IMR-90 (cell line): ENCODE measurements around the gene TJP1. TPM values are rescaled to one million over a fixed set of nuclear protein-coding genes. Genes with fewer than 3 reads are reported as not detected.
"Not testable (repeated sequence)": the region's sequence is repeated elsewhere in the genome, so short reads cannot be mapped to it uniquely, and the experiment has no call there.

Experiments
- ATAC-seq: fragments of 200-7000 bp; cut with Tn5 transposase; 2 replicates; pipeline ENCODE4 v1.9.1; 2020; ENCODE audit warnings: low read depth, mild to moderate bottlenecking, moderate library complexity
- BruUV-seq: library from RNA; stranded (reverse); fragments of 400-500 nt; replicated peaks from 2 replicates; lab custom pipeline; 2021; lab: Mats Ljungman, UMichigan
- CTCF ChIA-PET: fragments of 300-600 bp; formaldehyde crosslinking; extraction: SDS; loops from one replicate; lab custom pipeline; 2021; ENCODE audit warnings: antibody characterized with exemption; lab: Yijun Ruan, JAX
- POLR2A ChIA-PET: fragments of 300-600 bp; sonication (Branson Sonifier 250); formaldehyde crosslinking; loops from one replicate; lab custom pipeline; 2022; ENCODE audit warnings: antibody characterized with exemption; ENCODE audit not compliant: unreplicated experiment; lab: Charles Lee
- DNase-seq: peaks from one replicate; pipeline ENCODE4 v3.0.0; 2013
- H2AFZ ChIP-seq: replicated peaks from 2 replicates; pipeline ENCODE3; 2013; ENCODE audit warnings: low read length, mild to moderate bottlenecking; ENCODE audit not compliant: poor library complexity
- H2AK5ac ChIP-seq: 2 replicates; pipeline ENCODE4 v1.6.1; 2013; ENCODE audit warnings: low read depth, low read length, inconsistent platforms
- H2AK9ac ChIP-seq: replicated peaks from 2 replicates; pipeline ENCODE3; 2013; ENCODE audit warnings: mild to moderate bottlenecking, low read depth, low read length, moderate library complexity; ENCODE audit not compliant: poor library complexity
- H2BK120ac ChIP-seq: 2 replicates; pipeline ENCODE4 v1.6.1; 2013; ENCODE audit warnings: low read depth, low read length, inconsistent platforms
- H2BK15ac ChIP-seq: 3 replicates; pipeline ENCODE4 v1.6.1; 2013; ENCODE audit warnings: low read depth, low read length, inconsistent platforms
- H2BK20ac ChIP-seq: 2 replicates; pipeline ENCODE4 v1.6.1; 2013; ENCODE audit warnings: low read depth, mild to moderate bottlenecking, inconsistent platforms, low read length, moderate library complexity
- H2BK5ac ChIP-seq: 2 replicates; pipeline ENCODE4 v1.6.1; 2013; ENCODE audit warnings: mild to moderate bottlenecking, low read depth, low read length, inconsistent platforms; ENCODE audit not compliant: poor library complexity, severe bottlenecking
- H3K14ac ChIP-seq: replicated peaks from 2 replicates; pipeline ENCODE4 v1.6.1; 2013; ENCODE audit warnings: low read depth, low read length, inconsistent platforms
- H3K18ac ChIP-seq: 2 replicates; pipeline ENCODE4 v1.6.1; 2013; ENCODE audit warnings: low read depth, low read length, control low read depth
- H3K23ac ChIP-seq: 2 replicates; pipeline ENCODE4 v1.6.1; 2013; ENCODE audit warnings: low read depth, low read length, inconsistent platforms
- H3K27ac ChIP-seq: 2 replicates; pipeline ENCODE4 v1.5.1; 2013; ENCODE audit warnings: mild to moderate bottlenecking, control low read depth, low read length; ENCODE audit not compliant: insufficient read depth
- H3K27me3 ChIP-seq: 2 replicates; pipeline ENCODE4 v1.6.1; 2013; ENCODE audit warnings: low read length; ENCODE audit not compliant: control insufficient read depth, insufficient read depth
- H3K36me3 ChIP-seq: 2 replicates; pipeline ENCODE4 v1.6.1; 2013; ENCODE audit warnings: low read length, mixed read lengths; ENCODE audit not compliant: control insufficient read depth, insufficient read depth
- H3K4ac ChIP-seq: 2 replicates; pipeline ENCODE4 v1.6.1; 2013; ENCODE audit warnings: low read depth, low read length, inconsistent platforms
- H3K4me1 ChIP-seq: 2 replicates; pipeline ENCODE4 v1.6.1; 2013; ENCODE audit warnings: low read length, mixed read lengths; ENCODE audit not compliant: control insufficient read depth, insufficient read depth
- H3K4me2 ChIP-seq: 2 replicates; pipeline ENCODE4 v1.6.1; 2013; ENCODE audit warnings: low read depth, mild to moderate bottlenecking, control low read depth, low read length, moderate library complexity
- H3K4me3 ChIP-seq: 2 replicates; pipeline ENCODE4 v1.5.1; 2013; ENCODE audit warnings: low read depth, mild to moderate bottlenecking, control low read depth, low read length, moderate library complexity; ENCODE audit not compliant: insufficient read depth
- H3K56ac ChIP-seq: 2 replicates; pipeline ENCODE4 v1.6.1; 2013; ENCODE audit warnings: low read length, inconsistent platforms; ENCODE audit not compliant: insufficient read depth; ENCODE audit errors: extremely low read depth
- H3K79me1 ChIP-seq, 2 experiments: 2 replicates each; pipeline ENCODE4 v1.6.1; 2013; ENCODE audit warnings: low read length in 2 of 2, inconsistent platforms in 1 of 2, low read depth in 1 of 2
- H3K9ac ChIP-seq: 2 replicates; pipeline ENCODE4 v1.6.1; 2013; ENCODE audit warnings: low read depth, low read length, control low read depth
- H3K9me1 ChIP-seq: 2 replicates; pipeline ENCODE4 v1.6.1; 2013; ENCODE audit warnings: low read length, inconsistent platforms; ENCODE audit not compliant: insufficient read depth
- H3K9me3 ChIP-seq: 2 replicates; pipeline ENCODE4 v1.6.1; 2013; ENCODE audit warnings: low read length; ENCODE audit not compliant: control insufficient read depth, insufficient read depth
- H4K20me1 ChIP-seq: 2 replicates; pipeline ENCODE4 v1.6.1; 2013; ENCODE audit warnings: low read length, inconsistent platforms; ENCODE audit not compliant: insufficient read depth
- H4K5ac ChIP-seq: 2 replicates; pipeline ENCODE4 v1.6.1; 2013; ENCODE audit warnings: mild to moderate bottlenecking, low read depth, low read length, control low read depth
- H4K8ac ChIP-seq, 2 experiments: 2 replicates each; pipeline ENCODE4 v1.6.1; 2013; ENCODE audit warnings: low read depth in 2 of 2, low read length in 2 of 2, control low read depth in 1 of 2, inconsistent platforms in 1 of 2
- H4K91ac ChIP-seq: 2 replicates; pipeline ENCODE4 v1.6.1; 2013; ENCODE audit warnings: low read depth, low read length, inconsistent platforms; ENCODE audit not compliant: insufficient read depth
- CEBPB ChIP-seq: IDR thresholded peaks from 2 replicates; pipeline ENCODE4 v1.6.1; 2012; ENCODE audit warnings: low read depth, low read length, improper control_type of control experiment
- RFX5 ChIP-seq: IDR thresholded peaks from 2 replicates; pipeline ENCODE4 v1.8.0; 2012; ENCODE audit warnings: low read depth, mild to moderate bottlenecking, low read length, moderate library complexity
- WGBS, 2 experiments: methylation state at CpG; one replicate each; pipeline versions ENCODE4 v1.1.5 to v1.1.7; 2013; ENCODE audit warnings: missing lambda C conversion rate in 2 of 2; ENCODE audit not compliant: insufficient read length in 1 of 2; ENCODE audit errors: extremely low coverage in 2 of 2; 5-methylcytosine and 5-hydroxymethylcytosine counted together
- dilution Hi-C: fragments of 300-500 bp; cut with HindIII; formaldehyde crosslinking; loops from one replicate; pipeline ENCODE4 v1.14.3; 2018; ENCODE audit warnings: low sequenced_read_pairs; ENCODE audit not compliant: unreplicated experiment
- in situ Hi-C: fragments of 300-500 bp; cut with MboI; formaldehyde crosslinking; loops from 3 replicates; pipeline ENCODE4 v1.14.3; 2019; ENCODE audit warnings: low sequenced_read_pairs, inconsistent platforms, mixed read lengths
- intact Hi-C: fragments of 100-400 bp; cut with micrococcal nuclease; formaldehyde crosslinking; loops from 2 replicates; pipeline ENCODE4 v1.10.0; 2022
- polyA plus RNA-seq, 3 experiments: library from polyadenylated mRNA; depleted of rRNA; stranded (reverse); fragments of >200 nt; gene quantifications; 2 replicates each; pipeline ENCODE4 v1.2.3, GENCODE V29; 2012; ENCODE audit warnings: low replicate concordance in 1 of 3
- total RNA-seq: library from RNA; depleted of rRNA; stranded (reverse); fragments of >200 nt; gene quantifications from 2 replicates; pipeline ENCODE4 v1.2.3, GENCODE V29; 2012

The TJP1 gene
- total and polyA plus RNA-seq, 2 of the 4 experiments (the other 2 are of a cell fraction) = 42.2 to 43.4 TPM

GRCh38 chr15:29731865-29732264, 90.4 kb downstream of the TJP1 start:
- no peak for ATAC-seq
- no peak overlapping the region for H3K18ac ChIP-seq
- no peak overlapping the region for H3K9ac ChIP-seq
- no peaks in the 10 kb centered on the region for H3K9me3 ChIP-seq
- no peak overlapping the region for H2BK5ac ChIP-seq
- peaks cover 4% of the 10 kb centered on the region for H3K9me1 ChIP-seq
- no peak overlapping the region for H2AK5ac ChIP-seq
- no peak overlapping the region for H3K4me3 ChIP-seq
- H3K14ac ChIP-seq = no peak overlapping the region
- BruUV-seq = no TSS peak
- CTCF ChIA-PET = interaction anchor here (1.1 kb wide), 1 partner anchor 14 kb away, joined by 5 read pairs; no protein-coding TSS in a partner anchor
- dilution Hi-C loops = no loop called here
- H2BK120ac ChIP-seq = no peak overlapping the region
- POLR2A ChIA-PET = no interaction called here
- H3K27me3 ChIP-seq = no peaks in the 10 kb centered on the region
- no peak overlapping the region for H3K27ac ChIP-seq
- no peak overlapping the region for H2BK20ac ChIP-seq
- H4K91ac ChIP-seq = no peak overlapping the region
- intact Hi-C loops = no loop called here
- in situ Hi-C loops = no loop called here
- H4K8ac ChIP-seq = no peak overlapping the region
- H4K20me1 ChIP-seq = no peaks in the 10 kb centered on the region; the same call in 1 of the 2 replicates
- peak; percentile 32 for DNase-seq
- WGBS, 2 experiments = no CpG with 5 or more reads among the region's 3 CpGs
- peaks cover 8% of the 10 kb centered on the region in 2 experiments for H3K79me1 ChIP-seq
- H2BK15ac ChIP-seq = no peak overlapping the region
- no peak overlapping the region for H3K4me2 ChIP-seq
- H3K4ac ChIP-seq = no peak overlapping the region
- no peak overlapping the region for H2AK9ac ChIP-seq
- H3K23ac ChIP-seq = no peak overlapping the region
- H3K36me3 ChIP-seq = peaks cover 42% of the 10 kb centered on the region
- H2AFZ ChIP-seq = no peak overlapping the region
- H3K4me1 ChIP-seq = peaks cover 4% of the 10 kb centered on the region
- H4K5ac ChIP-seq = no peak overlapping the region
- H3K56ac ChIP-seq = no peak overlapping the region
- TF ChIP-seq RFX5 (no peak), CEBPB (peak; percentile 22; the same call in 1 of the 2 replicates)

GRCh38 chr15:29730471-29730870, 91.8 kb downstream of the TJP1 start:
- H3K36me3 ChIP-seq = peaks cover 46% of the 10 kb centered on the region
- H2AFZ ChIP-seq, in situ Hi-C loops, dilution Hi-C loops, H3K9me1 ChIP-seq, H3K56ac ChIP-seq, H3K14ac ChIP-seq, H2BK120ac ChIP-seq, H2AK5ac ChIP-seq, H3K27me3 ChIP-seq, H4K5ac ChIP-seq, H3K18ac ChIP-seq, H4K91ac ChIP-seq, H3K4me1 ChIP-seq, H4K8ac ChIP-seq, H3K4me2 ChIP-seq, H2BK20ac ChIP-seq, H2BK5ac ChIP-seq, H3K23ac ChIP-seq, BruUV-seq, H4K20me1 ChIP-seq, H3K9me3 ChIP-seq, intact Hi-C loops, H3K4ac ChIP-seq, H3K4me3 ChIP-seq, H3K9ac ChIP-seq, ATAC-seq, DNase-seq, POLR2A ChIA-PET, H3K27ac ChIP-seq, H2BK15ac ChIP-seq, CTCF ChIA-PET, H2AK9ac ChIP-seq: not testable (repeated sequence)
- H3K79me1 ChIP-seq = peaks cover 8 to 16% of the 10 kb centered on the region in 2 experiments
- 96% methylated on average over 7 of the region's 15 CpGs; no CpG with 5 or more reads in 1 of the 2 experiments for WGBS, 2 experiments
